HG02852 (cell line): Measurements from ENCODE around the gene BRD2.
A peak's percentile ranks its signal among the peaks of the same experiment; 100 is the strongest.

ENCODE experiments used
- ATAC-seq: cut with Tn5 transposase; IDR thresholded peaks from one replicate; pipeline ENCODE4 v1.9.1; 2021; ENCODE audit warnings: mild to moderate bottlenecking, moderate library complexity; ENCODE audit not compliant: unreplicated experiment

The BRD2 gene

DNA sequence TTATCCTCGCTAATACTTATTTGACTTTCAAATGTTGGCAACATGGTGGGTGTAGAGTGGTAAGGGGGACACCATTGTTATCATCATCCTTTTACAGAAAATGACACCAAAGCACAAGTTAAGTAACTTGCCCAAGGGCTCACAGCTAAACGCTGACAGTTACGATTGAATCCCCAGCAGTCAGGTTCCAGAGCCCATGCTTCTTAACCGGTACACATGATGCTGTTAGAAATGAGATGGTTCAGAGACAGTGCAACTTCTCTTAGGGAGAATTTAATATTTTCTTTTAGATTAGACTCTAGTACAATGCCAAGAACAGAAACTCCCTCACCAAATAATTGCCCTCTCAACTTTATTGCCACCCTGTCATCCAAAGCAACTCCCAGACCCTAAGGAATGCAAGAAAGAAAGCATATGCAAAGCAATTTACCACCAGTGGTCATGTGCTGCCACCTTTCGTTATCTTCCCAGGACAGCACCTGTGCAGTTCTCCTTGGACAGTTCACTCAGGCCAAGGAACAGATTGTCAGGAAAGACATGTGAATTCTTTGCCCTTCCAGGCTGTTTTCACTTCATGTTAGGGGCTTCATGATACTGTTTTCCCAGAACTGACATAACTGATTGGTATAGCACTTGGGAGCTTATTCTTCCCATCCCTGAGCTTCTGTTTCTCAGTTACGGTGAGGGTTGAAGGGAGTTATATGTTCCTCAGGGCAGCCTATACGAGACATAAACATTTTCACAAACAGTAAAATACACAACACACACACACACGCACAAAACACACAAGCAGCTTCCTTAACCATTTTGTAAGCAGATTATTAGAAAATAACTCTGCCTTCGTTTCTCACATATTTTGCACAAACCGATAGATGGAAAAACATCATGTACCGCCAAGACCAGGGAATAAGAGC lies 20.6 kb upstream of the BRD2 start:
- no peak for ATAC-seq

DNA sequence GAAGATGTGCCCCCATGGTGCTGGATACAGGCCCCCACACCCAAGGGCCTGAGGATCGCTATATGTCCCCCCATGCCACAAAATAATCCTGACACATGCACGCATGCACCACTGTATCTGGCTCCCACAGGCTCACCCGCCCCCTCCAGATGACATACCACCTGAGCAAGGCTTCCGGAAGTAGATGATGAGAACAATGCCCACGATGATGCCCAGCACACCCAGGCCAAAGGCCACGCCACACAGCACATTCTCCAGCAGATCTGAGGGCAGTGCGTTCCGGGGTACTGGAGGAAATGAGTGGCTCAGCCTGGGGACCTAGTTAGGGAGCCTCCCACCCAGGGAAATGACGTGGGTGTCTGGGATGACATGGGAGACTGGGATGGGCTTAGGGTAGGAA lies 19.3 kb upstream of the BRD2 start:
- ATAC-seq = no peak

- ATAC-seq = no peak
Measured at GRCh38 chr6:32950010-32950409, 18.4 kb upstream of the BRD2 start.

- ATAC-seq = no peak
Measured at GRCh38 chr6:32950449-32950848, 17.9 kb upstream of the BRD2 start.

DNA sequence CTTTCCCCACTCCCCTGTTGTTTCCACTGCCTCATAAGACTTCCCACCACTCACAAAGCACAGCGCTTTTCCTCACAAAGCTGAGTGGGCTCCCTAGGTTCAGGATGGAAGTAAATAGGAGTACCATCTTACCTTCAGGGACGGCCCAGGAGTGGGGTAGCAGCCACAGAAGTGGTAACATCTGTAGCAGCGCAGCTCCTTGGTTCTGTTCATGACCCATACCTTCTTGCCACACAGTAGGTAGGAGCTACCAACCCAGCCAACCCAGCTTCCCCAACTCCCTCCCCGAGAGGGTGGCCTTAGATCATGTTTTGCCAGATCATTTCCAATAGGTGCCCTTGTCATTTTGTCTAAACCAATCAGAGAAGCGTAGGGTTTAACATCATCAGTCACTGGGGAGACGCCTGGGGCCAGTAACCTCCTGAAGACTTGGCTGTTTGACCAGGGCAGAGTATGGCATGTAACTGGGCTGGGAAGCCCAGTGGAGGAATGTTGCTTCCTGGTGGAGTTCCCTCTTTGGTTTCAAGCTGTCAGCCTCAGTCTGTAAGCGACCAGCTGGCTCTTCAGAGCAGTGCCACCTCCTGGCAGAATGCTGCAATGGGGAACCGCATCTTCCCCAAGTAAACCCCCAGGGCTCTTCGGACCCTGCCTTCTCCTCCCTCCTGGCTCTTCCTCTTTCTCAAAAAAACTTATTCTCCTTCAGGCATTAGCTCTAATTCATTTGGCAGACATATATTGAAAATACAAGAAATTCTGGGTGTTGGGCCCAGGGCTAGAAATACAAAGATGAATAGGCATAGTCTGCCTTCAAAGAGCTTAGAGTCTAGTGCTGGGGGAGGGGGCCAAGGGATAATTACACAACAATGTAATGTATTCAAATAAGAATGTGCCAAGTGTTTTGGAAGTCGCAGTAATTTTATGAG lies 15.3 kb upstream of the BRD2 start, which contains the start of gene HLA-DMA:
HLA-DMA (minus strand) TSS at position 281 of the 923 bp plus-strand sequence; CDS start at position 220, 61 bp downstream.
- peak; percentile 87 for ATAC-seq

GRCh38 chr6:32953775-32954174 lies 14.6 kb upstream of the BRD2 start:
- ATAC-seq = no peak

DNA sequence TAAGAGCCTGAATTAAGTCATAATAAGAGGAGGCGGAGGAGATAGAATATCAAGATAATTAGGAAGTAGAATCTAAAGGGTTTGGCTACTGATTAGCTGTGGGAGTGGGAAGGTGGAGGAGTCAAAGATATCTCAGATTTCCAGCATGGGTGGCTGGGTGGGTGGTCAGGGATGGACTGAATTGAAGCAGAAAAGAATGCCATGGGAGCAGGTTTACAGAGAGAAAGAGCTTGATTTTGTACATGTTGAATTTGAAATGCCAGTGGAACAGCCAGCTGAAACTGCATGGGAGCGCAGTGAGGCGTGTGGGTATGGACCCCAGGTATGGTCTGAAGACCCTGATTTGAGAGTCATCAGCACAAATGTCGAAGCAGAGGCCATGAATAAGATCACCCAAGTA lies 14.1 kb upstream of the BRD2 start:
- ATAC-seq = no peak

- ATAC-seq = no peak
Measured at GRCh38 chr6:32954986-32955802, 13.2 kb upstream of the BRD2 start.

DNA sequence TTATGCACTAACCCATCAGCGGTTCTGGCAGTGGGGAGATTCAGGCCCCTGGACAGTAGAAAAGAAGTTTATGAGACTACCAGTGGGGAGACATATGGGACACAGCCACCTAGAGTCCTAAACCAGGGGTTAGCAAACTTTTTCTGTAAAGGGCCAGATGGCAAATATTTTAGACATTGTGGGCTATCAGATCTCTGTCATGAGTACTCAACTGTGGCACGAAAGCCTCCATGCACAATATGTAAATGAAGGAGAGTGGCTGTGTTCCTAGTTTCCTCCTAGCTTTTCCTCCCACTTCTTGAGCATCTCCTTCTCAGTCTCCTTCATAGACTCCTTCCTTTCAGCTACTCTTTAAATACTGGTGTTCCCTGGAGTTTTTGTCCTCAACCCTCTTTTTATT lies 12.2 kb upstream of the BRD2 start:
- ATAC-seq = no peak

DNA sequence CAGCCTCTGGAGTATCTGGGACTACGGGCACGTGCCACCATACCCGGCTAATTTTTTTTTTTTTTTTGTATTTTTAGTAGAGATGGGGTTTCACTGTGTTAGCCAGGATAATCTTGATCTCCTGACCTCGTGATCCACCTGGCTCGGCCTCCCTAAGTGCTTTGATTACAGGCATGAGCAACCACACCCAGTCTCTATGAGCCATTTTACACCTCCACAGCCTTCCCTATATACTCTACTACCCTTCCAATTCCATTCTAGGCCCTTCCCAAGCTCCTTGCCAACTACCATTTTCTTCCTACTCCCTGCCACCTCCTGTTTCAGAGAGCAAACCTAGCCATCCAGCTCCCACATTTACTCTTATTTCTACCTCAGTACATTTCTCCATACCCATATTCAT lies 7.8 kb upstream of the BRD2 start:
- ATAC-seq = no peak

DNA sequence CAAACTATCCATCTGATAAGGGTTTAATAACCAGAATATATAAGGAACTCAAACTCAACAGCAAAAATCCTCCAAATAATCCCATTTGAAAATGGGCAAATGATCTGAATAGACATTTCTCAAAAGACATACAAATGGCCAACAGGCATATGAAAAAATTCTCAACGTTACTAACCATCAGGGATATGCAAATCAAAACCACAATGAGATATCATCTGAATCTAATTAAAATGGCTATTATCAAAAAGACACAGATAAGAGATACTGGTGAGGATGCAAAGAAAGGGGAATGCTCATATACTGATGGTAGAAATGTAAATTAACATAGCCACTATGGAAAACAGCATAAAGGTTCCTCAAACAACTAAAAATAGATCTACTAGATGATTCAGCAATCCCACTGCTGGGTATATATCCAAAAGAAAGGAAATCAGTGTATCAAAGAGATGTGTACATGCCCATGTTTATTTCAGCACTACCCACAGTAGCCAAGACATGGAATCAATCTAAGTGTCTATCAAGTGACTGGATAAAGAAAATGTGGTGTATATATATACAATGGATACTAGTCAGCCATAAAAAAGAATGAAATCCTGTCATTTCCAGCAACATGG lies 6.1 kb upstream of the BRD2 start:
- no peak for ATAC-seq

GRCh38 chr6:32963866-32964265 lies 4.5 kb upstream of the BRD2 start:
- ATAC-seq = no peak

GRCh38 chr6:32964776-32965175 lies 3.6 kb upstream of the BRD2 start:
- no peak for ATAC-seq

- ATAC-seq = no peak
Measured at GRCh38 chr6:32967151-32968091, 973 bp upstream of the BRD2 start.

GRCh38 chr6:32968867-32969684 lies 682 bp downstream of the BRD2 start:
- ATAC-seq = no peak

DNA sequence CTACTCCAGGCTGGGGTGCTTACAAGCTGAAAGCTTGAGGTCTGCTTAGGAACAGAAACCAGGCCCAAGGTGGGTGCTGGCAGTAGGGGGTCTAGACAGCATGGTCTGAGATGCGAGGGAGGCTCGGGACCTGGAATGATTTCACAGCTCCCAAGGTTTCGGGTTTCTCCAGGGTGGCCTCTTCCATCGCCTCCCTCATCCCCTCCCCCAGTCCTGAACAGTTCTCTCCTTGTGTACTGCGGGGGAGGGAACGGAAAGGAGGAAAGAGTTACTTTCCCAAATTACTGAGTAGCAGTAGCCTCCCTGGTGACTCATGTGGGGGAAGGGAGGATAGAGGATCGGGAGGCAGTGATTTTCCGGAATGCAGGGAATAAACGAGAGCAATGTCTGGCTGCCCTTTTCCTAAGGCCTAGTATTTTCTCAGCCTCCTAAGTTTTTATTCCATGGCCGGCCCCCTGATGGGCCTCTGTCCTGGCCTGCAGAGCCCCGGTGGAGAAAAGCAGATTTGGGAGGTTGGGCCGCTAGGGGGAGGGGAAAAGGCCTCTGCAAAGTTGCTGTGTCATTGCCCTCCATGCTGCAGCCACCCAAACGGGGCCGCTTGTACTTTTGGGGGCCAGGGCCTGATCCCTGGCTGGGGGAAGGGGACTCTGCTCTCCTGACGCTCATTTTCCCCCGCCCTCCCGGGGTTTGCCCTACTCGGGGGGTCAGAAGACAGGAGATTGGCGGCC lies 1.5 kb downstream of the BRD2 start:
- no peak for ATAC-seq

GRCh38 chr6:32970413-32971241 lies 2.2 kb downstream of the BRD2 start:
- no peak for ATAC-seq
